Naive B cell (primary cell): ENCODE results near the gene NEUROD1. TPM values are rescaled to one million over a fixed set of nuclear protein-coding genes. Genes with fewer than 3 reads are reported as not detected.

Experiments used
- ATAC-seq, 2 donors: fragments of 150-1000 bp; cut with Tn5 transposase; 2 replicates each; pipeline ENCODE4 v1.10.0; 2021; ENCODE audit warnings: low read depth in 2 of 2, mild to moderate bottlenecking in 2 of 2, moderate library complexity in 2 of 2
- DNase-seq: peaks from one replicate; pipeline ENCODE4 v3.0.0; 2022
- H3K27ac Mint-ChIP-seq, 6 donors: one replicate each; pipeline ENCODE4 v1.8.0; 2020 to 2022; ENCODE audit warnings: mild to moderate bottlenecking in 6 of 6, mixed read lengths in 6 of 6, moderate library complexity in 5 of 6, inconsistent platforms in 2 of 6
- H3K27me3 Mint-ChIP-seq, 3 donors: one replicate each; pipeline ENCODE4 v1.8.0; 2021 to 2022; ENCODE audit warnings: mixed read lengths in 3 of 3, mild to moderate bottlenecking in 1 of 3
- H3K36me3 Mint-ChIP-seq, 2 donors: one replicate each; pipeline ENCODE4 v1.8.0; 2020 to 2022; ENCODE audit warnings: mixed read lengths in 2 of 2, inconsistent platforms in 1 of 2, mild to moderate bottlenecking in 1 of 2
- H3K4me1 Mint-ChIP-seq, 3 donors: one replicate each; pipeline ENCODE4 v1.8.0; 2020 to 2022; ENCODE audit warnings: mixed read lengths in 3 of 3, inconsistent platforms in 1 of 3, mild to moderate bottlenecking in 1 of 3, moderate library complexity in 1 of 3
- H3K4me3 Mint-ChIP-seq, 8 donors: one replicate each; pipeline ENCODE4 v1.8.0; 2020 to 2022; ENCODE audit warnings: mild to moderate bottlenecking in 8 of 8, mixed read lengths in 8 of 8, moderate library complexity in 8 of 8, inconsistent platforms in 2 of 8
- H3K9me3 Mint-ChIP-seq, 7 donors: one replicate each; pipeline ENCODE4 v1.8.0; 2020 to 2022; ENCODE audit warnings: mixed read lengths in 7 of 7, mild to moderate bottlenecking in 5 of 7, inconsistent platforms in 2 of 7, moderate library complexity in 1 of 7
- polyA plus RNA-seq, 6 donors: library from polyadenylated mRNA; unstranded; fragments of 300-500 nt; fragmentation: Illumina TruSeq; gene quantifications; one replicate each; pipeline ENCODE4 v1.2.3, GENCODE V29; 2021; ENCODE audit warnings: low read depth in 6 of 6

NEUROD1 gene
- polyA plus RNA-seq, 6 donors from 2014 or later, result not detected

GRCh38 chr2:181648478-181649155 is 31.7 kb downstream of the NEUROD1 start:
- Mint-ChIP-seq H3K27ac (no peak overlapping the region), H3K36me3 (no peaks in the 10 kb centered on the region), H3K4me1 (no peaks in the 10 kb centered on the region), H3K9me3 (peaks cover 0 to 3% (median 0%) of the 10 kb centered on the region in 7 donors), H3K27me3 (peaks cover 40 to 60% (median 55%) of the 10 kb centered on the region in 3 donors), H3K4me3 (no peak overlapping the region)
- ATAC-seq (no peak), DNase-seq (no peak)

DNA sequence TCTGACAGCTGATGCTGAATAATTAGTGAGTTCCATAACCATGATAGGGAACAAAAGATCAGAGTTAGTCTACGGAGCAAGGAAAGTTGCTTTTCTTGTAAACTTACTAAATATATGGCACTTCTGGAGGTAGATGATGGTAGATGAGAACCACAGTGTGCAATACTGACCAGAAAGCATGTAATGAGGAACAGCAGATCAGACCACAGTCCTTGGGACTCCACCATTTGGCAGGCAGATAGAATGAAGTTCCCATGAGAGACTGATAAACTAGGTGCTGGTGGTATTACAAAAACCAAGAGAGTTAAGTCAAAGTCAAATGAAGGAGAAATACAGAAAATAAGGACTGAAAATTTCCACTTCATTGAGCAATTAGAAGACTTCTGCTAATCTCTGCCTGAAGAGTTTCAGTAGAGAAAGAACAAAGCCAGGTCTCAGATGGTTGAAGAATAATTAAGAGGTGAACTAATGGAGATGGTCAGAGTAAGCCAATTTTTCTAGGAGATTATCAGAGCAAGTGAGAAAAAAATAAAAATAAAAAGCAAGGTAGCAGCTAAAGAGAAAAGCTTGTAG is 33.8 kb downstream of the NEUROD1 start:
- DNase-seq (no peak), ATAC-seq (no peak)
- no peaks in the 10 kb centered on the region for H3K4me1 Mint-ChIP-seq
- H3K27ac Mint-ChIP-seq, result no peak overlapping the region
- H3K4me3 Mint-ChIP-seq, result no peak overlapping the region
- H3K36me3 Mint-ChIP-seq, result no peaks in the 10 kb centered on the region
- H3K9me3 Mint-ChIP-seq, result peaks cover 0 to 1% (median 0%) of the 10 kb centered on the region in 7 donors
- peaks cover 41 to 51% (median 45%) of the 10 kb centered on the region in 3 donors for H3K27me3 Mint-ChIP-seq

DNA sequence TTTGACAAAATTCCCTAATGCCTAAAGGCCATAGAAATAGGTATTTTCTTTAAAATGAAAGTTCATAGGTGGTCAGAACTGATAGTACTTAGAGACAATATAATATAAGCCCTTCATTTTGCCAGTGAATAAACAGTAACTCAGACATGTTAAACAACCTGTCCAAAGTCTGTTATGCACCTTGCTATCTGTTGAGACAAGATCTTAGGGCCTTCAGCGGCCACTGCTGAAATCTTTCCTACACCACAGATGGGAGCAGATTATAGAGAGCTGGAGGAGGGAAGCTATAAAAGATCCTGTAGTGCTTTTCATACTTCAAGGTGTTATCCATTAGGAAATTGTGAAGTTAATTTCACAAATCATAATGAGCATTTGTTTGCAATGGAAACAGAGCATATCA is 37.2 kb downstream of the NEUROD1 start:
- Mint-ChIP-seq H3K4me3 (no peak overlapping the region), H3K9me3 (peaks cover 0 to 1% (median 0%) of the 10 kb centered on the region in 7 donors), H3K27ac (peak overlapping the region in 1 of 6 donors; percentile 49), H3K27me3 (peaks cover 37 to 43% (median 41%) of the 10 kb centered on the region in 3 donors), H3K36me3 (no peaks in the 10 kb centered on the region), H3K4me1 (no peaks in the 10 kb centered on the region)
- DNase-seq (no peak), ATAC-seq (no peak)

DNA sequence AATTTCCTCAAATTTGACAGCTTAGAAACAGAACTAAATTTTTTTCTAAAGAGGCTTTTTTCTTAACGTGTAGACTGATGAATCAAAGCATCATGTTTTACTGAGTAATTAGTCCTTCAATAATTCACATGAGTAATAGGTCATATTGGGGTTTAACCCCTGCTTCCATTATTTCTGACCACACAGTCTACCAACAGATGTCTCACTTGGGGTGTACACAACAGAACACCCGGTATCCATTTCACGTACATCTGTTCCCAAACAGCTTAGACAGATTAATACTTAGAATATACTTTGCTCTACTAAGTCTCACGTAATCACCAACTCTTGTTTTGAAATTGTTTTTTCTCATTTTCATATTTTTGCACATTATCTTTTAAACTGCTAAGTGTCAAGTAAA is 38.2 kb downstream of the NEUROD1 start:
- no peaks in the 10 kb centered on the region for H3K36me3 Mint-ChIP-seq
- H3K4me3 Mint-ChIP-seq, result no peak overlapping the region
- ATAC-seq, result no peak
- no peaks in the 10 kb centered on the region for H3K4me1 Mint-ChIP-seq
- peaks cover 0 to 1% (median 0%) of the 10 kb centered on the region in 7 donors for H3K9me3 Mint-ChIP-seq
- DNase-seq, result no peak
- no peak overlapping the region for H3K27ac Mint-ChIP-seq
- peaks cover 27 to 35% (median 33%) of the 10 kb centered on the region in 3 donors for H3K27me3 Mint-ChIP-seq

GRCh38 chr2:181639686-181640085 is 40.6 kb downstream of the NEUROD1 start:
- Mint-ChIP-seq H3K36me3 (no peaks in the 10 kb centered on the region), H3K27me3 (peaks cover 16 to 25% (median 17%) of the 10 kb centered on the region in 3 donors), H3K4me1 (no peaks in the 10 kb centered on the region), H3K27ac (no peak overlapping the region), H3K4me3 (no peak overlapping the region), H3K9me3 (no peaks in the 10 kb centered on the region)
- ATAC-seq, result no peak
- no peak for DNase-seq

DNA sequence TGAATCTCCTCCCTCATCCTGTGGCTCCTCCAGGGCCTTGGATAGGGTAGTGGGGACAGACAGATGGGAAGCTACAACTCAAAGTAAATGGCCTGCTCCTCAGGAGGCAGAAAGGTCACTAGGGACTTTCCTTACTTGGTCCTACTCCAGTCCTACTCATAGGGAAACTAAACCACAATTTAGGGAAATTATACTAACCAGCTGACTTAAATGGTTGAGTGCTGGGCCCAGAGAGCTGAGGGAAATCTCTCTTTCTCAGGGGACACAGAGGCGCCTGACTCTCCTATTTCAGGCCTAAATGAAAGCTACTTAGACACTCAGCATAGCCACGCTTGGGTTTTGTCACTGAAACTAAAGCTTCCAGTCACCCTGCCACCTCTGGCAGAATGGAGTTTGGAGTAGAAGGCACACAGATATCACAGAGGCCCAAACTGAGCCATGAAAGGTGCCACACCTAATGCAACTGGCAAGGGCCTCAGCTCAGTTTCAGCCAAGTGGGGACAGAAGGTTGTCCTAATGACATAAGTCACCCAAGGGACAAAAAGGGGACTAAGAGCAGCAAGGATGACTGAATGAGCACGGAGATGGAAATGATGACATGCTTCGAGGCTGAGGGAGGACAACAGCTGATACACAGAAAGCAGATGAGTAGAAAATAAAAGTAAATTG is 47.5 kb downstream of the NEUROD1 start:
- H3K36me3 Mint-ChIP-seq, result no peaks in the 10 kb centered on the region
- no peak overlapping the region for H3K27ac Mint-ChIP-seq
- no peak for DNase-seq
- no peak for ATAC-seq
- H3K4me1 Mint-ChIP-seq, result no peaks in the 10 kb centered on the region
- H3K27me3 Mint-ChIP-seq, result peaks cover 5 to 7% (median 7%) of the 10 kb centered on the region in 3 donors
- no peaks in the 10 kb centered on the region for H3K9me3 Mint-ChIP-seq
- H3K4me3 Mint-ChIP-seq, result no peak overlapping the region

GRCh38 chr2:181628590-181629585 is 51.4 kb downstream of the NEUROD1 start:
- H3K27ac Mint-ChIP-seq, result no peak overlapping the region
- no peaks in the 10 kb centered on the region for H3K36me3 Mint-ChIP-seq
- H3K27me3 Mint-ChIP-seq, result peaks cover 16 to 23% (median 21%) of the 10 kb centered on the region in 3 donors
- no peaks in the 10 kb centered on the region for H3K4me1 Mint-ChIP-seq
- DNase-seq, result no peak
- H3K9me3 Mint-ChIP-seq, result no peaks in the 10 kb centered on the region
- ATAC-seq, result no peak
- no peak overlapping the region for H3K4me3 Mint-ChIP-seq

- no peaks in the 10 kb centered on the region for H3K9me3 Mint-ChIP-seq
- H3K27me3 Mint-ChIP-seq, result peaks cover 16 to 26% (median 22%) of the 10 kb centered on the region in 3 donors
- H3K4me3 Mint-ChIP-seq, result no peak overlapping the region
- H3K4me1 Mint-ChIP-seq, result no peaks in the 10 kb centered on the region
- no peak overlapping the region for H3K27ac Mint-ChIP-seq
- DNase-seq (no peak), ATAC-seq (no peak)
- no peaks in the 10 kb centered on the region for H3K36me3 Mint-ChIP-seq
Observed at GRCh38 chr2:181627545-181627944, 52.8 kb downstream of the NEUROD1 start.

DNA sequence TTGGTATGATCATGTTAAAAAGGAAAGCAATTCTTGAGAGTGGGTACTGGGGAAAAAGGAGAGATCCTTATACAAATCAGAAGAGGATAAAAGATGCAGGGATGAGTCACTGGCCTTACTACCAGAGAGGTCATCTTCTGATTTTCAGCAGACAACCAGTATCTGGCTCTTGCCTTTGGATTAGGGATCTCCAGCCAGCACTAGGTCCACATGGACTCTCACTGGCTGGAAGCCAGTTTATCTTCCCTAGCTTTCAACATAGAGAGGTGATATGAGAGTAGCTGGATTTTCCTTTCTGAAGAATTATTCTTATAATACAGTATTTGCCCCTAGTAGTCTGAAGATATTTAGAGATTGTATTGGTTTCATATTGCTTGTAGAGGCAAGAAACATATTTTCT is 53.6 kb downstream of the NEUROD1 start:
- H3K4me1 Mint-ChIP-seq, result no peaks in the 10 kb centered on the region
- no peak overlapping the region for H3K4me3 Mint-ChIP-seq
- DNase-seq (no peak), ATAC-seq (no peak)
- H3K27me3 Mint-ChIP-seq, result peaks cover 16 to 26% (median 22%) of the 10 kb centered on the region in 3 donors
- no peaks in the 10 kb centered on the region for H3K9me3 Mint-ChIP-seq
- no peaks in the 10 kb centered on the region for H3K36me3 Mint-ChIP-seq
- H3K27ac Mint-ChIP-seq, result no peak overlapping the region

Other genes with a start within 250 kb of the NEUROD1 start
- gene ITGA4, start 223.1 kb downstream of the NEUROD1 start, polyA plus RNA-seq, result 100 to 1,000 TPM; 129 to 160 (median 153) TPM
- gene CERKL, start 23.4 kb downstream of the NEUROD1 start, polyA plus RNA-seq, result 10 to 100 TPM; 14.8 to 24.5 (median 19.6) TPM
- 1 to 10 TPM in 5 of 6 donors, not detected in 1; 3.2 to 5.5 (median 4.4) TPM for gene ITPRID2, start 211.2 kb upstream of the NEUROD1 start, polyA plus RNA-seq